ENCODE data around the gene AOAH. TPM values are rescaled to one million over a fixed set of nuclear protein-coding genes. Genes with fewer than 3 reads are reported as not detected.
A peak's percentile ranks its signal among the peaks of the same experiment; 100 is the strongest.

AOAH gene
- total RNA-seq, 1 donor from 2014 or later = 14.0 TPM

GRCh38 chr7:36605261-36606051 is 118.8 kb downstream of the AOAH start:
- H3K36me3 Mint-ChIP-seq (ENCODE audit: low read depth) = peaks cover 3% of the 10 kb centered on the region
- H3K4me3 Mint-ChIP-seq = no peak overlapping the region
- H3K27me3 Mint-ChIP-seq (ENCODE audit: insufficient read depth) = peaks cover 3% of the 10 kb centered on the region
- intact Hi-C loops (cut with micrococcal nuclease) = no loop called here
- H3K4me1 Mint-ChIP-seq (ENCODE audit: low read depth) = peaks cover 48% of the 10 kb centered on the region
- DNase-seq (ENCODE audit: low spot score) = no peak
- no peak overlapping the region for H3K27ac Mint-ChIP-seq
- H3K9me3 Mint-ChIP-seq = no peaks in the 10 kb centered on the region

GRCh38 chr7:36604806-36605205 is 119.5 kb downstream of the AOAH start:
- Mint-ChIP-seq H3K4me1 (ENCODE audit: low read depth) (peaks cover 54% of the 10 kb centered on the region), H3K27ac (no peak overlapping the region), H3K4me3 (no peak overlapping the region), H3K36me3 (ENCODE audit: low read depth) (peaks cover 3% of the 10 kb centered on the region), H3K27me3 (ENCODE audit: insufficient read depth) (peaks cover 3% of the 10 kb centered on the region), H3K9me3 (no peaks in the 10 kb centered on the region)
- no peak for DNase-seq (ENCODE audit: low spot score)
- intact Hi-C loops (cut with micrococcal nuclease) = loop anchor here (5.0 kb wide), 4 partner anchors 122 to 488 kb away; no protein-coding TSS in a partner anchor

GRCh38 chr7:36602934-36603887 is 121.1 kb downstream of the AOAH start:
- Mint-ChIP-seq H3K27ac (peak overlapping the region; percentile 49), H3K9me3 (no peaks in the 10 kb centered on the region), H3K27me3 (ENCODE audit: insufficient read depth) (peaks cover 3% of the 10 kb centered on the region), H3K4me1 (ENCODE audit: low read depth) (peaks cover 61% of the 10 kb centered on the region), H3K4me3 (no peak overlapping the region), H3K36me3 (ENCODE audit: low read depth) (peaks cover 3% of the 10 kb centered on the region)
- intact Hi-C loops (cut with micrococcal nuclease) = loop anchor here (2.0 to 5.0 kb wide), 5 partner anchors 68 to 486 kb away; no protein-coding TSS in a partner anchor
- no peak for DNase-seq (ENCODE audit: low spot score)

- peaks cover 68% of the 10 kb centered on the region for H3K4me1 Mint-ChIP-seq (ENCODE audit: low read depth)
- intact Hi-C loops (cut with micrococcal nuclease) = loop anchor here (2.0 to 5.0 kb wide), 5 partner anchors 68 to 485 kb away; no protein-coding TSS in a partner anchor
- peaks cover 3% of the 10 kb centered on the region for H3K27me3 Mint-ChIP-seq (ENCODE audit: insufficient read depth)
Observed at GRCh38 chr7:36602511-36602910, 121.8 kb downstream of the AOAH start.

GRCh38 chr7:36601601-36602000 is 122.7 kb downstream of the AOAH start:
- Mint-ChIP-seq H3K9me3 (no peaks in the 10 kb centered on the region), H3K4me1 (ENCODE audit: low read depth) (peaks cover 72% of the 10 kb centered on the region), H3K36me3 (ENCODE audit: low read depth) (peaks cover 1% of the 10 kb centered on the region), H3K27ac (no peak overlapping the region), H3K4me3 (no peak overlapping the region), H3K27me3 (ENCODE audit: insufficient read depth) (no peaks in the 10 kb centered on the region)
- intact Hi-C loops (cut with micrococcal nuclease) = loop anchor here (1.0 to 5.0 kb wide), 8 partner anchors 18 to 484 kb away; no protein-coding TSS in a partner anchor
- no peak for DNase-seq (ENCODE audit: low spot score)

More at GRCh38 chr7:36602511-36602910, 121.8 kb downstream of the AOAH start:
- Mint-ChIP-seq H3K27ac (no peak overlapping the region), H3K4me3 (no peak overlapping the region), H3K9me3 (no peaks in the 10 kb centered on the region), H3K36me3 (ENCODE audit: low read depth) (peaks cover 3% of the 10 kb centered on the region)
- DNase-seq (ENCODE audit: low spot score) = no peak

GRCh38 chr7:36600869-36601530 is 123.3 kb downstream of the AOAH start:
- Mint-ChIP-seq H3K27me3 (ENCODE audit: insufficient read depth) (no peaks in the 10 kb centered on the region), H3K27ac (peak overlapping the region; percentile 54), H3K4me3 (no peak overlapping the region), H3K9me3 (no peaks in the 10 kb centered on the region), H3K4me1 (ENCODE audit: low read depth) (peaks cover 70% of the 10 kb centered on the region), H3K36me3 (ENCODE audit: low read depth) (peaks cover 1% of the 10 kb centered on the region)
- intact Hi-C loops (cut with micrococcal nuclease) = loop anchor here (1.0 to 5.0 kb wide), 8 partner anchors 18 to 484 kb away; no protein-coding TSS in a partner anchor
- peak; percentile 14 for DNase-seq (ENCODE audit: low spot score)

GRCh38 chr7:36600314-36600682 is 124.0 kb downstream of the AOAH start:
- DNase-seq (ENCODE audit: low spot score) = no peak
- no peak overlapping the region for H3K4me3 Mint-ChIP-seq
- no peak overlapping the region for H3K27ac Mint-ChIP-seq
- peaks cover 1% of the 10 kb centered on the region for H3K36me3 Mint-ChIP-seq (ENCODE audit: low read depth)
- no peaks in the 10 kb centered on the region for H3K27me3 Mint-ChIP-seq (ENCODE audit: insufficient read depth)
- H3K4me1 Mint-ChIP-seq (ENCODE audit: low read depth) = peaks cover 65% of the 10 kb centered on the region
- H3K9me3 Mint-ChIP-seq = no peaks in the 10 kb centered on the region
- intact Hi-C loops (cut with micrococcal nuclease) = loop anchor here (2.0 to 5.0 kb wide), 6 partner anchors 73 to 483 kb away; no protein-coding TSS in a partner anchor

- no peak overlapping the region for H3K27ac Mint-ChIP-seq
- intact Hi-C loops (cut with micrococcal nuclease) = loop anchor here (2.0 to 5.0 kb wide), 7 partner anchors 73 to 482 kb away; no protein-coding TSS in a partner anchor
Observed at GRCh38 chr7:36599645-36600313, 124.5 kb downstream of the AOAH start.

GRCh38 chr7:36598054-36598674 is 126.1 kb downstream of the AOAH start:
- Mint-ChIP-seq H3K4me1 (ENCODE audit: low read depth) (peaks cover 56% of the 10 kb centered on the region), H3K36me3 (ENCODE audit: low read depth) (peaks cover 1% of the 10 kb centered on the region), H3K27ac (no peak overlapping the region), H3K4me3 (no peak overlapping the region), H3K9me3 (no peaks in the 10 kb centered on the region), H3K27me3 (ENCODE audit: insufficient read depth) (no peaks in the 10 kb centered on the region)
- intact Hi-C loops (cut with micrococcal nuclease) = loop anchor here (2.0 kb wide), 1 partner anchor 473 kb away; no protein-coding TSS in a partner anchor
- no peak for DNase-seq (ENCODE audit: low spot score)

More at GRCh38 chr7:36599645-36600313, 124.5 kb downstream of the AOAH start:
- H3K4me3 Mint-ChIP-seq = no peak overlapping the region
- DNase-seq (ENCODE audit: low spot score) = no peak
- H3K36me3 Mint-ChIP-seq (ENCODE audit: low read depth) = peaks cover 1% of the 10 kb centered on the region
- no peaks in the 10 kb centered on the region for H3K27me3 Mint-ChIP-seq (ENCODE audit: insufficient read depth)
- H3K9me3 Mint-ChIP-seq = no peaks in the 10 kb centered on the region
- H3K4me1 Mint-ChIP-seq (ENCODE audit: low read depth) = peaks cover 60% of the 10 kb centered on the region

- DNase-seq (ENCODE audit: low spot score) = no peak
- Mint-ChIP-seq H3K4me1 (ENCODE audit: low read depth) (peaks cover 47% of the 10 kb centered on the region), H3K27me3 (ENCODE audit: insufficient read depth) (no peaks in the 10 kb centered on the region), H3K9me3 (no peaks in the 10 kb centered on the region), H3K36me3 (ENCODE audit: low read depth) (peaks cover 1% of the 10 kb centered on the region), H3K4me3 (no peak overlapping the region), H3K27ac (no peak overlapping the region)
- intact Hi-C loops (cut with micrococcal nuclease) = no loop called here
Observed at GRCh38 chr7:36597090-36597773, 127.1 kb downstream of the AOAH start.

- no peaks in the 10 kb centered on the region for H3K9me3 Mint-ChIP-seq
- no peak for DNase-seq (ENCODE audit: low spot score)
- H3K27ac Mint-ChIP-seq = no peak overlapping the region
- intact Hi-C loops (cut with micrococcal nuclease) = no loop called here
- peaks cover 6% of the 10 kb centered on the region for H3K36me3 Mint-ChIP-seq (ENCODE audit: low read depth)
- no peak overlapping the region for H3K4me3 Mint-ChIP-seq
- H3K4me1 Mint-ChIP-seq (ENCODE audit: low read depth) = peaks cover 20% of the 10 kb centered on the region
- peaks cover 5% of the 10 kb centered on the region for H3K27me3 Mint-ChIP-seq (ENCODE audit: insufficient read depth)
Observed at GRCh38 chr7:36594445-36594844, 129.8 kb downstream of the AOAH start.
